Loucy (cell line): ENCODE measurements around the gene ASL.
"Not testable (repeated sequence)": the region's sequence is repeated elsewhere in the genome, so short reads cannot be mapped to it uniquely, and the experiment has no call there.

Source experiments
- H2AFZ ChIP-seq: fragments of 200-600 bp; sonication (generic); 2 replicates; pipeline ENCODE4 v1.6.0; 2016; ENCODE audit warnings: antibody characterized with exemption, mild to moderate bottlenecking, low read length, moderate library complexity
- H3F3A ChIP-seq: fragments of 200-600 bp; 2 replicates; pipeline ENCODE4 v1.6.0; 2016; ENCODE audit warnings: antibody characterized with exemption, low read depth, mild to moderate bottlenecking
- H3K27me3 ChIP-seq: fragments of 200-600 bp; sonication (generic); 2 replicates; pipeline ENCODE4 v1.6.1; 2014; ENCODE audit warnings: low read length, mild to moderate bottlenecking; ENCODE audit not compliant: insufficient read depth, poor library complexity, severe bottlenecking
- H3K36me3 ChIP-seq: fragments of 200-600 bp; sonication (generic); 2 replicates; pipeline ENCODE4 v1.6.1; 2016; ENCODE audit warnings: low read length; ENCODE audit not compliant: insufficient read depth
- H3K4me1 ChIP-seq: fragments of 200-600 bp; sonication (generic); 2 replicates; pipeline ENCODE4 v1.5.1; 2014; ENCODE audit warnings: low read length, mild to moderate bottlenecking; ENCODE audit not compliant: insufficient read depth, poor library complexity, severe bottlenecking
- H3K4me2 ChIP-seq: fragments of 200-600 bp; sonication (generic); 2 replicates; pipeline ENCODE4 v1.6.0; 2014; ENCODE audit warnings: antibody characterized with exemption, low read length, low read depth, mild to moderate bottlenecking; ENCODE audit not compliant: poor library complexity, severe bottlenecking
- H3K4me3 ChIP-seq: fragments of 200-600 bp; sonication (generic); 2 replicates; pipeline ENCODE4 v1.5.1; 2014; ENCODE audit warnings: low read length, mild to moderate bottlenecking, mixed read lengths; ENCODE audit not compliant: poor library complexity, severe bottlenecking
- H3K79me2 ChIP-seq: fragments of 200-600 bp; sonication (generic); 2 replicates; pipeline ENCODE4 v1.6.1; 2014; ENCODE audit warnings: low read length; ENCODE audit not compliant: insufficient read depth
- H3K9ac ChIP-seq: fragments of 200-600 bp; sonication (generic); 2 replicates; pipeline ENCODE4 v1.6.0; 2014; ENCODE audit warnings: mild to moderate bottlenecking, low read depth, low read length, moderate library complexity; ENCODE audit not compliant: poor library complexity, severe bottlenecking
- H3K9me2 ChIP-seq: fragments of 200-600 bp; sonication (generic); replicated peaks from 2 replicates; pipeline ENCODE4 v1.6.1; 2016; ENCODE audit warnings: low read depth, low read length, mixed read lengths
- H3K9me3 ChIP-seq: fragments of 200-600 bp; sonication (generic); 2 replicates; pipeline ENCODE4 v1.6.1; 2014; ENCODE audit warnings: mild to moderate bottlenecking, antibody characterized with exemption, low read length, low read depth; ENCODE audit not compliant: insufficient read depth
- H4K20me1 ChIP-seq: fragments of 200-600 bp; sonication (generic); 2 replicates; pipeline ENCODE4 v1.6.0; 2014; ENCODE audit warnings: antibody characterized with exemption, low read length, mild to moderate bottlenecking; ENCODE audit not compliant: insufficient read depth, poor library complexity, severe bottlenecking
- CTCF ChIP-seq: fragments of 200-600 bp; sonication (generic); conservative IDR thresholded peaks from 2 replicates; pipeline ENCODE4 v1.5.1; 2014; ENCODE audit warnings: mild to moderate bottlenecking, antibody characterized with exemption, low read length
- EZH2phosphoT487 ChIP-seq: fragments of 200-600 bp; IDR thresholded peaks from 2 replicates; pipeline ENCODE4 v1.6.1; 2018; ENCODE audit warnings: antibody characterized with exemption, mild to moderate bottlenecking, moderate library complexity, borderline replicate concordance

ASL gene

GRCh38 chr7:66105263-66105748 is 29.7 kb downstream of the ASL start:
- no peaks in the 10 kb centered on the region for H3F3A ChIP-seq
- H3K9me3 ChIP-seq: no peaks in the 10 kb centered on the region
- no peak overlapping the region for H3K4me2 ChIP-seq
- no peaks in the 10 kb centered on the region for H3K27me3 ChIP-seq
- no peaks in the 10 kb centered on the region for H3K9me2 ChIP-seq
- no peak overlapping the region for H3K4me3 ChIP-seq
- no peak for TF ChIP-seq EZH2phosphoT487
- TF ChIP-seq CTCF: no peak
- no peaks in the 10 kb centered on the region for H3K79me2 ChIP-seq
- no peaks in the 10 kb centered on the region for H3K36me3 ChIP-seq
- H2AFZ ChIP-seq: no peak overlapping the region
- H3K9ac ChIP-seq: no peak overlapping the region
- peaks cover 3% of the 10 kb centered on the region for H3K4me1 ChIP-seq
- H4K20me1 ChIP-seq: no peaks in the 10 kb centered on the region

- H2AFZ ChIP-seq, H3K9me2 ChIP-seq, H3K4me1 ChIP-seq, H4K20me1 ChIP-seq, H3K4me2 ChIP-seq, H3K27me3 ChIP-seq, H3K9ac ChIP-seq, H3K79me2 ChIP-seq, H3K4me3 ChIP-seq, H3F3A ChIP-seq, H3K9me3 ChIP-seq, H3K36me3 ChIP-seq: not testable (repeated sequence)
These were observed 32.8 kb downstream of the ASL start for GRCh38 chr7:66108410-66108809.

- H4K20me1 ChIP-seq: peaks cover 5% of the 10 kb centered on the region
- no peak overlapping the region for H3K4me2 ChIP-seq
- no peak overlapping the region for H3K4me3 ChIP-seq
- no peaks in the 10 kb centered on the region for H3K9me2 ChIP-seq
- no peaks in the 10 kb centered on the region for H3K36me3 ChIP-seq
- H3K9me3 ChIP-seq: no peaks in the 10 kb centered on the region
- TF ChIP-seq EZH2phosphoT487: no peak
- no peak for TF ChIP-seq CTCF
- no peak overlapping the region for H2AFZ ChIP-seq
- H3K79me2 ChIP-seq: peaks cover 12% of the 10 kb centered on the region
- no peaks in the 10 kb centered on the region for H3K27me3 ChIP-seq
- no peak overlapping the region for H3K9ac ChIP-seq
- peaks cover 7% of the 10 kb centered on the region for H3K4me1 ChIP-seq
- no peaks in the 10 kb centered on the region for H3F3A ChIP-seq
These were observed 35.2 kb downstream of the ASL start for GRCh38 chr7:66110856-66111255.
